ENCODE results near the gene EYA3.

DNA sequence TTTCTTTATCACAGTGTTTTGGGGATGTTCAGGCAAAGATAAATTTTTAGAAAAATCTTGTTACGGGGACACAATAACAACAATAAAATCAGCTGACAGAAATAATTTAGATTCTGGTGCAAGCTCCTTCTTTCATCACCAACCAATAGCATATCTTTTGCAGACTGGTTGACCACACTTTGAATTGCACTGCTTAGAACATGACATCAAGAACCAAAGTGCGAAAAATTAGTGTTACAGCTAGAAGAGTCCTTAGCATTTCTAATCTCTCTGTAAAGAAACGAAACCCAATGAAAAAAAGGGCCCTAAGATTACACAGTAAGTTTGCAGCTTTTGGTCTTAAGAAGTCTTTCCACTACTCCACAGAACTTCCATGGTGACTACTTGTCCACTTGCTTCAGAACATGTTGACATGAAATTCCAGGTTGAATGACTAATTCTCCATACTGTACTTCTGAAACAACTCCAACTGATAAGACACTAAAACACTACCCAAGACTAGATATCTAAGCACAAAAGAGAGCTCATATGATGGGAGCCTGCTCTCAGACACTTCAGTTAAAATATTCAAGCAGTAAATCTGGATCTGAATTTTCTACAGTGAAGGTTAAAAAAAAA, 97.4 kb downstream of the EYA3 start:
- TF ChIP-seq, protein P1, sequence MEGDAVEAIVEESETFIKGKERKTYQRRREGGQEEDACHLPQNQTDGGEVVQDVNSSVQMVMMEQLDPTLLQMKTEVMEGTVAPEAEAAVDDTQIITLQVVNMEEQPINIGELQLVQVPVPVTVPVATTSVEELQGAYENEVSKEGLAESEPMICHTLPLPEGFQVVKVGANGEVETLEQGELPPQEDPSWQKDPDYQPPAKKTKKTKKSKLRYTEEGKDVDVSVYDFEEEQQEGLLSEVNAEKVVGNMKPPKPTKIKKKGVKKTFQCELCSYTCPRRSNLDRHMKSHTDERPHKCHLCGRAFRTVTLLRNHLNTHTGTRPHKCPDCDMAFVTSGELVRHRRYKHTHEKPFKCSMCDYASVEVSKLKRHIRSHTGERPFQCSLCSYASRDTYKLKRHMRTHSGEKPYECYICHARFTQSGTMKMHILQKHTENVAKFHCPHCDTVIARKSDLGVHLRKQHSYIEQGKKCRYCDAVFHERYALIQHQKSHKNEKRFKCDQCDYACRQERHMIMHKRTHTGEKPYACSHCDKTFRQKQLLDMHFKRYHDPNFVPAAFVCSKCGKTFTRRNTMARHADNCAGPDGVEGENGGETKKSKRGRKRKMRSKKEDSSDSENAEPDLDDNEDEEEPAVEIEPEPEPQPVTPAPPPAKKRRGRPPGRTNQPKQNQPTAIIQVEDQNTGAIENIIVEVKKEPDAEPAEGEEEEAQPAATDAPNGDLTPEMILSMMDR (IDR thresholded peaks at IDR 0.05; ENCODE audit: insufficient read depth, low read depth, low read length), result no peak
- no peak for TF ChIP-seq EZH2 (IDR thresholded peaks at IDR 0.05; ENCODE audit: insufficient read depth, low read length)
